ENCODE data around the gene PLCZ1. TPM values are rescaled to one million over a fixed set of nuclear protein-coding genes. Genes with fewer than 3 reads are reported as not detected.

Gene PLCZ1
- total RNA-seq, 1 donor from 2014 or later, result not detected

DNA sequence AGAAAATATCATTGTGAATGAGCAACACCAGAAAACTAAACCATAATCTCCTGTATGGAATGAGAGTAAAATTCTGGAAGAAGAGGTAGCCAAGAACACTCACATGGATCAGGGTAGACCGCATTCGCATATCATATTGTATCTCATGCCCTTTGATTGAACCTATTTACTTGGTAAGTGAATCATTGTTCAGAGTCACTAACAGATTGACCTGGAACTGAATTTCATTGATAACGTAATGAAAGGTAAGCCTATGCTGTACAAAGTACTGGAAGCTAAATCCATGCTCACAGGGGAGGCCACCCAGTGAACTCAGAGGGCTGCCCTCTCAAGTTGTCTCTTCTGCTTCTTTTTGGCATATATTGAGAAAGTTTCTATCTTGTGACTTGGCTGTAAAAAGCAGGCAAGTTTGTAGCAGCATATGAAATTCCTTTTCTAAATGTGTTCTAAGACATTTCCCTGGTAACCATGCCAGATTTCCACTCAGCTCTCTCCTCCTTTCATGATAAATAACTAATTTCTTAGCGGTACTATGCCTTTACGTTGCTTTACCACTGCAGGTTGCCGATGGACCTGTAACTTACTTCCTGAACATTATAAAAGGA is 91.4 kb downstream of the PLCZ1 start:
- H3K27ac Mint-ChIP-seq, result no peak overlapping the region
- no peaks in the 10 kb centered on the region for H3K36me3 Mint-ChIP-seq (ENCODE audit: low read depth)
- DNase-seq (ENCODE audit: low spot score), result no peak
- H3K9me3 Mint-ChIP-seq, result no peaks in the 10 kb centered on the region
- no peaks in the 10 kb centered on the region for H3K4me1 Mint-ChIP-seq (ENCODE audit: low read depth)
- intact Hi-C loops (cut with micrococcal nuclease), result no loop called here
- no peaks in the 10 kb centered on the region for H3K27me3 Mint-ChIP-seq (ENCODE audit: insufficient read depth)
- H3K4me3 Mint-ChIP-seq, result no peak overlapping the region

DNA sequence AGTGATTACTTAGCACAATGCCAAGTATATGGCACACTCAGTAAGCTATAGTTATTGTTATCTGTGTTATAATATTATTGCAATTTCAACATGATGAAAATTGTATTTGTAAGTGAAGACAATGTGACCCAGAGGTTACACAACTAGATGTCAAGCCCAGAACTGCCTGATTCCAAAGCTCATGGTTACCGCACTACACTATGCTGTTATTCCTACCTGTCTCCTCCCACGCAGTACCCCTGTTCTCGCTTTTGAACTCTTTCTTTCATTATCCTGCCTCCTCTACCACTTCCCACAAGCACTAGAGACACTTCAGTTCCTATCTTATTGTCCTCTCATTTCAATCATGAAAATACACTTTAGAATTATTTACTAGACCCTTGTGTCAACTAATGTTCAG is 93.2 kb downstream of the PLCZ1 start:
- no peak overlapping the region for H3K4me3 Mint-ChIP-seq
- no peaks in the 10 kb centered on the region for H3K27me3 Mint-ChIP-seq (ENCODE audit: insufficient read depth)
- no peak for DNase-seq (ENCODE audit: low spot score)
- H3K27ac Mint-ChIP-seq, result no peak overlapping the region
- no peaks in the 10 kb centered on the region for H3K9me3 Mint-ChIP-seq
- H3K36me3 Mint-ChIP-seq (ENCODE audit: low read depth), result no peaks in the 10 kb centered on the region
- intact Hi-C loops (cut with micrococcal nuclease), result no loop called here
- H3K4me1 Mint-ChIP-seq (ENCODE audit: low read depth), result no peaks in the 10 kb centered on the region

DNA sequence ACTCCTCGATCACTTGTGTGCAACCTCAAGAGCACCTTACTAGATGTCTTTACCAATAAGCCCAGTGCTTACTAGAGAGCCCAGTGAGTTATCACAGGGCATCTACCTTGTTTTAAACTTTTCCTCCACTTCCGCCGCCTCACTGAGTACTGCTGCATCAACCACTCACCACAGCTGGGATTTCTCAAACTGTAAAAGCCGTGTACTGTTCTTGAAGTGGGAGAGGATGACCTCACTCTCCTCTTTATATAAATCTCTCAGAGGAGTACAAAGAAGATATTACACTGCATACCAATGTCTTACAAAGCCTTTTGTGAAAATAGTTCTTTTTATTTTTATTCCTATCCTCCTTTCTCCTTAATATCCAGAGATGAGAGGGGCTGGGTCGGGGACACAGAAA is 94.1 kb downstream of the PLCZ1 start:
- intact Hi-C loops (cut with micrococcal nuclease), result no loop called here
- Mint-ChIP-seq H3K36me3 (ENCODE audit: low read depth) (no peaks in the 10 kb centered on the region), H3K9me3 (no peaks in the 10 kb centered on the region), H3K27ac (no peak overlapping the region), H3K4me3 (no peak overlapping the region), H3K27me3 (ENCODE audit: insufficient read depth) (no peaks in the 10 kb centered on the region), H3K4me1 (ENCODE audit: low read depth) (no peaks in the 10 kb centered on the region)
- DNase-seq (ENCODE audit: low spot score), result no peak

DNA sequence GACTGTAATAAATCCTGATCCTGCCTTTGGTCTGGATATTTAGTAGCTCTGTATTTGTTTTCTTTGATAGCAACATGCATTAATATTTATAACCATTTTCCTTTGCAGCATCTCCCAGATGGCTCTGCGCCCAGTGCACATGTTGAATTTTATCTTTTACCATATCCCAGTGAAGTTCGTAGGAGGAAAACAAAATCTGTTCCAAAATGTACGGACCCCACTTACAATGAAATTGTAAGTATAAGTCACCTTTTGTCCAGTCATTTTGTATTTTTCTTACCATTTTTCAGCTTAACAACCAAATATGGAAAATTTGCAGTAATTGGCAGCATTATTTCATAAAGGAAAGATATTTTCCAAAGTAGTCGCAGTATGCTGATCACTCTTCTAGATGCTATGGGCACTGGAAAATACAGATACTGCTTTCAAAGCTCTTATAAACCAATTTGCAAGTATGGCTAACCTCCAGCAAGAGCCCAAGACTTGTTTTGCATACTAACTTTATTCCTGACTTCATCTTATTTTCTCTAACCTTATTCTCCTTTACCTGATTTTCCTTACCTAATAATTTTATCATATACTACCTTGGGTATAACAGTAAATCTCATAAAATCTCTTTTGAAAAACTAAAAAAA is 97.4 kb downstream of the PLCZ1 start:
- intact Hi-C loops (cut with micrococcal nuclease), result no loop called here
- no peak overlapping the region for H3K4me3 Mint-ChIP-seq
- no peaks in the 10 kb centered on the region for H3K27me3 Mint-ChIP-seq (ENCODE audit: insufficient read depth)
- H3K4me1 Mint-ChIP-seq (ENCODE audit: low read depth), result no peaks in the 10 kb centered on the region
- no peak for DNase-seq (ENCODE audit: low spot score)
- H3K9me3 Mint-ChIP-seq, result no peaks in the 10 kb centered on the region
- H3K36me3 Mint-ChIP-seq (ENCODE audit: low read depth), result no peaks in the 10 kb centered on the region
- no peak overlapping the region for H3K27ac Mint-ChIP-seq

DNA sequence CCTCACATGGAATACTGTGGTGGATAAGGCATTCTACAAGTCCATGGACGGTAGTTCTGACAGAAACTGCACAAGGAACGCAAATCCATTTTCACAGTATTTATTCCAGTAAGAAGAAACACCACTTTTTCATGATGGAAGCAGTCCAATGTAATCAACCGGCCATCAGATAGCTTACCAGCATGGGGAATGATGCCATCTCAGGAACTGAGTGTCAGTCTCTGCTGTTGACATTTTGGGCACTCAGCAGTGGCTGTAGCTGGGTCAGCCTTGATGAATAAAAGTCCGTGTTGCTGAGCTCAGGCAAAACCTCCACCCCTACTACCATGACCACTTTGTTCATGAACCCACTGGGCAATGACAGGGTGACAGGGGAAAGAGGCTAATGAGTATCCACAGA is 103.4 kb downstream of the PLCZ1 start:
- no peak for DNase-seq (ENCODE audit: low spot score)
- Mint-ChIP-seq H3K27ac (no peak overlapping the region), H3K4me1 (ENCODE audit: low read depth) (no peaks in the 10 kb centered on the region), H3K36me3 (ENCODE audit: low read depth) (no peaks in the 10 kb centered on the region), H3K4me3 (no peak overlapping the region), H3K9me3 (peaks cover 6% of the 10 kb centered on the region), H3K27me3 (ENCODE audit: insufficient read depth) (no peaks in the 10 kb centered on the region)
- intact Hi-C loops (cut with micrococcal nuclease), result no loop called here

Other genes starting within 250 kb of the PLCZ1 start
- gene CAPZA3, start 107 bp upstream of the PLCZ1 start, total RNA-seq, result not detected in 2 replicates